ENCODE results near the gene ZNF611.
"Not testable (repeated sequence)": the region's sequence is repeated elsewhere in the genome, so short reads cannot be mapped to it uniquely, and the experiment has no call there.

ZNF611 gene

DNA sequence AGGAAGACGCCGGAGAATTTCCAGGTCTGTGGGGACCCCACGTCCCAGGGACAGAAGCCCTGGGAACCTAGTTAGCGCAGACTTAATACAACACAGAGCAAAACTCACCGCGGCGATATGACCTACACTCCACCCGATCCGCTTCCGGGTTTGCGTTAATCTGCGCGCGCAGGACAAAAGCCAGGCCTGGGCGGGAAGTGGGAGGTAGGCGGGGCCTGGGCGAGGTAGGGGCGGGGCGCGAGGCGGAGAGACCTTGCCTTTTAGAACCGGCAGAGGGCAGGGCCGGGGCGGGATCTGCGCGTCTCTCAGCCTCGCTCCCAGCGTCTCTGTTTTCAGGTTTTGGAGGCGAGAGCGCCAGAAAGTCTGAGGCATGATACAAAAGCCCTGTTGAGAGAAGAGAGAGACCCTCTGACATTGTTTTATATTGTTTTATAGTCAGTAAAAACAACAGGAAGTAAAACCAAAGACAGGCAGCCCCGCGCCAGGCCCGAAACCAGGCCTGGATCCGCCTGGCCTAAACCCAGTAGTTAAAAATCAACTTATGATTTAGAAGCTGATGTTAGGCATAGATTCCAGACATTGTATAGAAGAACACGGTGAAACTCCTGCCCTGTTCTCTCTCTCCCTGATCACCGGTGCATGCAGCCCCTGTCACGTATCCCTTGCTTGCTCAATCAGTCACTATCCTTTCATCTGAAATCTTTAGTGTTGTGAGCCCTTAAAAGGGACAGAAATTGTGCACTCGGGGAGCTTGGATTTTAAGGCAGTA, at the start of gene ZNF611:
TSS of gene ZNF611 (minus strand) at position 152 of the 769 bp plus-strand sequence. CDS start 19,150 bp downstream, outside the sequence.
- peak within 1 kb of the TSS; percentile 90 to 95 for H3K4me3 ChIP-seq (ENCODE audit: low read depth in 1 of 2, low read length in 2 of 2)
- H3K4me1 ChIP-seq (ENCODE audit: control insufficient read depth in 1 of 2, insufficient read depth in 2 of 2, low read length in 2 of 2) = peaks cover 0 to 7% of the 10 kb centered on the region in 2 donors
- no peaks in the 10 kb centered on the region for H3K9me3 ChIP-seq (ENCODE audit: control insufficient read depth in 1 of 2, low read length in 2 of 2)
- H3K27ac ChIP-seq (ENCODE audit: low read length) = peak within 1 kb of the TSS; percentile 93
- no peaks in the 10 kb centered on the region for H3K27me3 ChIP-seq (ENCODE audit: low read depth, low read length)
- no peaks in the 10 kb centered on the region for H3K36me3 ChIP-seq (ENCODE audit: control insufficient read depth in 1 of 2, insufficient read depth in 2 of 2, low read length in 2 of 2)

DNA sequence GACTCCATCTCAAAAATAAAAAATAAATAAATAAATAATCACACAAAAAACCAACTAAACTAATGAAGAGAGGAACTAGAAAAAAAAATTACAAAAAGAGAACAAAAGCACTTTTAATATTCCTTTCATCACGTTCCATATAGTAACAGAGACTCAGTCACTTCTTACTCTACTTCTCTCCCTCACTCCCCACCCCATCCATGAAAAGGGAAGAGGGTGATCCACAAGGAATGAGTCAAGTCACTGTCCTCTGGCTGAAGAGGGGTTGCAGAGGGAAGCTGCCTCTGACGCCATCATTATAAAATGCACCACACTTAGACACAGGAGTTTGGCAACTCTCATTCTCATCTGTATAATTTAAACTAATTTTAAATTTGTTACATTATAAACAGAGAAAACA, 48.0 kb upstream of the ZNF611 start:
- H3K27me3 ChIP-seq (ENCODE audit: low read depth, low read length); H3K4me1 ChIP-seq (ENCODE audit: control insufficient read depth in 1 of 2, insufficient read depth in 2 of 2, low read length in 2 of 2); H3K9me3 ChIP-seq (ENCODE audit: control insufficient read depth in 1 of 2, low read length in 2 of 2); H3K27ac ChIP-seq (ENCODE audit: low read length); H3K4me3 ChIP-seq (ENCODE audit: low read depth in 1 of 2, low read length in 2 of 2): not testable (repeated sequence)
- H3K36me3 ChIP-seq (ENCODE audit: control insufficient read depth in 1 of 2, insufficient read depth in 2 of 2, low read length in 2 of 2) = peaks cover 0 to 17% of the 10 kb centered on the region in 2 donors

DNA sequence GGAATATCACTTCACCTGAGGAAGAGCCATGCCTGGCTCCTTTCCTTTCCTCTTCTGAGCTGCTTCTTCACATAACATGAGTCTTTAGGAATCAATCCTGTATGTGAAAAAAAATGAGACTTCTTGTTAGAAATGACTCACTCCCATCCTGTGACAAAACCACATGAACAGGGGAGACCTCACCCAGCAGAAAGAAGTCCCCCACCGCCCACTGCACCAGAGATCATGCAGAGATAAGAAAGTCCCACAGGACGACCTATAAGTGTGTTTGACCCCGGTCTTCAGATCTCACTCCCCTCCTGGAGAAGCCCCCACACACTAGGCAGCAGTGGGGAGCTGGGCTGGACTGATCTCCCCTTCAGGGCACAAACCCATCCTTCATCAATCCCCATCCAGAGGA, 44.0 kb upstream of the ZNF611 start:
- no peaks in the 10 kb centered on the region for H3K4me1 ChIP-seq (ENCODE audit: control insufficient read depth in 1 of 2, insufficient read depth in 2 of 2, low read length in 2 of 2)
- no peaks in the 10 kb centered on the region for H3K9me3 ChIP-seq (ENCODE audit: control insufficient read depth in 1 of 2, low read length in 2 of 2)
- H3K4me3 ChIP-seq (ENCODE audit: low read depth in 1 of 2, low read length in 2 of 2) = no peak overlapping the region
- H3K27me3 ChIP-seq (ENCODE audit: low read depth, low read length) = no peaks in the 10 kb centered on the region
- no peak overlapping the region for H3K27ac ChIP-seq (ENCODE audit: low read length)
- peaks cover 0 to 34% of the 10 kb centered on the region in 2 donors for H3K36me3 ChIP-seq (ENCODE audit: control insufficient read depth in 1 of 2, insufficient read depth in 2 of 2, low read length in 2 of 2)

DNA sequence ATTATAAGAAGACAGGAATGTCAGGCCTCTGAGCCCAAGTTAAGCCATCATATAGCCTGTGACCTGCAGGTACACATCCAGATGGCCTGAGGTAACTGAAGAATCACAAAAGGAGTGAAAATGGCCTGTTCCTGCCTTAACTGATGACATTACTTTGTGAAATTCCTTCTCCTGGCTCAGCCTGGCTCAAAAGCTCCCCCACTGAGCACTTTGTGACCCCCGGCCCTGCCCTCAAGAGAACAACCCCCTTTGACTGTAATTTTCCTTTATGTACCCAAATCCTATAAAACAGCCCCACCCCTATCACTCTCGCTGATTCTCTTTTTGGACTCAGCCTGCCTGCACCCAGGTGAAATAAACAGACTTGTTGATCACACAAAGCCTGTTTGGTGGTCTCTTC, 21.6 kb upstream of the ZNF611 start:
- not testable (repeated sequence) for H3K9me3 ChIP-seq (ENCODE audit: control insufficient read depth in 1 of 2, low read length in 2 of 2); H3K4me1 ChIP-seq (ENCODE audit: control insufficient read depth in 1 of 2, insufficient read depth in 2 of 2, low read length in 2 of 2); H3K27ac ChIP-seq (ENCODE audit: low read length); H3K27me3 ChIP-seq (ENCODE audit: low read depth, low read length); H3K4me3 ChIP-seq (ENCODE audit: low read depth in 1 of 2, low read length in 2 of 2); H3K36me3 ChIP-seq (ENCODE audit: control insufficient read depth in 1 of 2, insufficient read depth in 2 of 2, low read length in 2 of 2)

DNA sequence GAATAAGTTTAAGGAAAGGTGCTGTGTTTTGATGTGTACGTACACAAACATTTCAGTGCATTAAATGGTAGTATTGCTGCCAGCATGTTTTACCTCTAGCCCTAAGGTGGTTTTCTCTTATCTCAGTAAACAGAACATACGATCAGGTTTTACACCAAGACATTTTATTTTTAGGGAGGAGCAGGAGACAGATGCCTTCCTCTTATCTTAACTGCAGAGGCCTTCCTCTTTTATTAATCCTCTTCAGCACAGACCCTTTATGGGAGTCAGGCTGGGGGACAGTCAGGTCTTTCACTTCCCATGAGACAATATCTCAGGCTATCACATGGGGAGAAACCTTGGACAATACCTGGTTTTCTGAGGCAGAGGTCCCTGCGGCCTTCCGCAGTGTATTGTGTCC, 14.9 kb upstream of the ZNF611 start:
- no peak overlapping the region for H3K27ac ChIP-seq (ENCODE audit: low read length)
- H3K27me3 ChIP-seq (ENCODE audit: low read depth, low read length) = no peaks in the 10 kb centered on the region
- H3K36me3 ChIP-seq (ENCODE audit: control insufficient read depth in 1 of 2, insufficient read depth in 2 of 2, low read length in 2 of 2) = no peaks in the 10 kb centered on the region
- H3K4me3 ChIP-seq (ENCODE audit: low read depth in 1 of 2, low read length in 2 of 2) = no peak overlapping the region
- no peaks in the 10 kb centered on the region for H3K4me1 ChIP-seq (ENCODE audit: control insufficient read depth in 1 of 2, insufficient read depth in 2 of 2, low read length in 2 of 2)
- no peaks in the 10 kb centered on the region for H3K9me3 ChIP-seq (ENCODE audit: control insufficient read depth in 1 of 2, low read length in 2 of 2)

DNA sequence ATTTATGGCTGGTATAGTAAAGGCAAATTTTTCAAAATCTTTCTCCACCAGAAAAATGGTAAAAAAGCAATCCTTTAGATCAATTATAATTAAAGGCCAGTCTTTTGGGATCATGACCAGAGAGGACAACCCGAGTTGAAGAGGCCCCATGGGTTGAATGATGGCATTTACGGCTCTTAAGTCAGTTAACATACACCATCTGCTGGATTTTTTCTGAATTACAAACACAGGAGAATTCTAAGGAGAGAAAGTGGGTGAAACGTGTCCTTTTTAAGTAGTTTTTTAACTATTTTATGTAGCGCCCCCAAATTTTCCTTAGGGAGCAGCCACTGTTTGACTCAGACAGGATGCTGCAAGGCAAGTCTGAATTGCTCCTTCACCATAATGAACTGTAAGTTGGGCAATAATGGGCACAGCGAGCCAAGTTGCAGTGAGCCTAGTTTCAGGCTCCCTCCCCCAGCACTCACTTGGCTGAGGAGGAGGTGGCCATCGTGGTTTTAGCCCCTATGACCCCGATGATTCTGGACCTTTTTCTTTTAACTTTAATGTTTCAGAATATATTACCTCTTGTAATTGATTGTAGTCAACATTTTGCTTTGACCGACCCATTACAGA, 13.6 kb upstream of the ZNF611 start:
- H3K4me3 ChIP-seq (ENCODE audit: low read depth in 1 of 2, low read length in 2 of 2) = no peak overlapping the region
- no peak overlapping the region for H3K27ac ChIP-seq (ENCODE audit: low read length)
- no peaks in the 10 kb centered on the region for H3K9me3 ChIP-seq (ENCODE audit: control insufficient read depth in 1 of 2, low read length in 2 of 2)
- no peaks in the 10 kb centered on the region for H3K36me3 ChIP-seq (ENCODE audit: control insufficient read depth in 1 of 2, insufficient read depth in 2 of 2, low read length in 2 of 2)
- no peaks in the 10 kb centered on the region for H3K4me1 ChIP-seq (ENCODE audit: control insufficient read depth in 1 of 2, insufficient read depth in 2 of 2, low read length in 2 of 2)
- no peaks in the 10 kb centered on the region for H3K27me3 ChIP-seq (ENCODE audit: low read depth, low read length)

DNA sequence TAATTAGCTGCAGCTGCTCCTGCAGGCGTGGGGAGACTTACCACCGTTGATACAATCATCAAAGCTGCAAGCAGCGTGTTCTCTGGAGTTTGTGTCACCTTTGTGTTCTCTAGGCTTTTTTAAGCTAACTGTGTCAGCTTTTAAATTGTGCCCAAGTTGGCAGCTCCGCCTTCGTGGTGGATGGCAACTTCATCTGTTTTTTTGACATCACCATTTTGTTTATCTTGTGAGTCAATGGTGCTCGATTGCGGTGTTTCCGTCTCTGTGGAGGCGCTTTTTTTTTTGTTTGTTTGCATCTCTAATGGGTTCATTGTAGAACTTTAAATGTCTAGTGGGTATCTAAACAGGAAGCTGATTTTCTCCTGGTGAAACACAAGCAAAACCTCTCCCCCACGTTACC, 11.1 kb upstream of the ZNF611 start:
- not testable (repeated sequence) for H3K4me3 ChIP-seq (ENCODE audit: low read depth in 1 of 2, low read length in 2 of 2); H3K36me3 ChIP-seq (ENCODE audit: control insufficient read depth in 1 of 2, insufficient read depth in 2 of 2, low read length in 2 of 2); H3K27me3 ChIP-seq (ENCODE audit: low read depth, low read length); H3K27ac ChIP-seq (ENCODE audit: low read length); H3K4me1 ChIP-seq (ENCODE audit: control insufficient read depth in 1 of 2, insufficient read depth in 2 of 2, low read length in 2 of 2); H3K9me3 ChIP-seq (ENCODE audit: control insufficient read depth in 1 of 2, low read length in 2 of 2)

DNA sequence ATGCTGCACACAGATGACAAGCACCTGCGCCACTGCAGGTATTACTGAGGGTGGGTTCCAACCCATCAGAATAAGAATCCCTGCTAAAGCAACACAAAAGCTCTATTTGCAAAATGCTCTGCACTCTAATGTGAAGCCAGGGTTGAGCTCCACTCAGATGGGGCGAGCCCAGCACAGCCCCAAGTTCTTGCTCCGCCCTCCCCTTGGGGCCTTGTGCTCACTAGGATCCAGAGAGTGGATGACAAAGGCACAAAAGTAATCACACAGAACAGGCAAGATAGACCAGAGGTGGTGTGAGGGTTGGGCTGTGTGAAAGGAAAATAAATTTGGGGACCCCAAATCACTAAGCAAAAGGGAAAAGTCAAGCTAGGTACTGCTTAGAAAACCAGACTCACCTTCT, 8.2 kb upstream of the ZNF611 start:
- Histone ChIP-seq H3K27ac (ENCODE audit: low read length) (no peak overlapping the region), H3K27me3 (ENCODE audit: low read depth, low read length) (no peaks in the 10 kb centered on the region), H3K9me3 (ENCODE audit: control insufficient read depth in 1 of 2, low read length in 2 of 2) (no peaks in the 10 kb centered on the region), H3K4me3 (ENCODE audit: low read depth in 1 of 2, low read length in 2 of 2) (no peak overlapping the region), H3K36me3 (ENCODE audit: control insufficient read depth in 1 of 2, insufficient read depth in 2 of 2, low read length in 2 of 2) (no peaks in the 10 kb centered on the region), H3K4me1 (ENCODE audit: control insufficient read depth in 1 of 2, insufficient read depth in 2 of 2, low read length in 2 of 2) (no peaks in the 10 kb centered on the region)

DNA sequence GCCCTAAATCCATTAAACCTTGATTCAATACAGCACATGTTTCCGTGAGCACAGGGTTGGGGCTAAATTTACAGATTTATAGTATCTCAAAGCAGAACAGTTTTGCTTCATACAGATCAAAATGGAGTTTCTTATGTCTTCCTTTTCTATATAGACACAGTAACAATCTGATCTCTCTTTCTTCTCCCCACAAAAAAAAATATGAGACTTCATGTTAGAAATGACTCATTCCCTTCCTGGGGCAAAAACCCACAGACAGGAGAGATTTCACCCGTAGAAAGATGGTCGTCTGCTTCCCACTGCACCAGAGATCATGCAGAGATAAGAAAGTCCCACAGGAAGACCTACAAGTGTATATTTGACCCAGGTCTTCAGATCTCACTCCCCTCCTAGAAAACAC, 7.7 kb upstream of the ZNF611 start:
- Histone ChIP-seq H3K27me3 (ENCODE audit: low read depth, low read length) (no peaks in the 10 kb centered on the region), H3K27ac (ENCODE audit: low read length) (no peak overlapping the region), H3K36me3 (ENCODE audit: control insufficient read depth in 1 of 2, insufficient read depth in 2 of 2, low read length in 2 of 2) (no peaks in the 10 kb centered on the region), H3K9me3 (ENCODE audit: control insufficient read depth in 1 of 2, low read length in 2 of 2) (no peaks in the 10 kb centered on the region), H3K4me1 (ENCODE audit: control insufficient read depth in 1 of 2, insufficient read depth in 2 of 2, low read length in 2 of 2) (no peaks in the 10 kb centered on the region), H3K4me3 (ENCODE audit: low read depth in 1 of 2, low read length in 2 of 2) (no peak overlapping the region)

DNA sequence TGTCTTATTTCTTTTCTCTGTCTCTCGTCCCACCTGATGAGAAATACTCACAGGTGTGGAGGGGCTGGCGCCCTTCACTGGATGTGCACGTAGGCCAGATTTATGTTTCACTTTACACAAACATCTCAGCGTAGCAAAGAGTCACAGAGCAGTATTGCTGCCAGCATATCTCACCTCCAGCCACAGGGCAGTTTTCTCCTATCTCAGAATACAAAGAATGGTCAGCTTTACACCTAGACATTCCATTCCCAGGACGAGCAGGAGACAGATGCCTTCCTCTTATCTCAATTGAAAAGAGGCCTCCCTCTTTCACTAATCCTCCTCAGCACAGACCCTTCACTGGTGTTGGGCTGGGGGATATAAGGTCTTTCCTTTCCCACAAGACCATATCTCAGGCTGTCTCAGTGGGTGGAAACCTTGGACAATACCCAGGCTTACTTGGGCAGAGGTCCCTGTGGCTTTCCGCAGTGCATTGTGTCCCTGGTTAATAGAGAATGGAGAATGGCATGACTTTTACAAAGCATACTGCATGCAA, 7.2 kb upstream of the ZNF611 start:
- no peaks in the 10 kb centered on the region for H3K36me3 ChIP-seq (ENCODE audit: control insufficient read depth in 1 of 2, insufficient read depth in 2 of 2, low read length in 2 of 2)
- no peaks in the 10 kb centered on the region for H3K9me3 ChIP-seq (ENCODE audit: control insufficient read depth in 1 of 2, low read length in 2 of 2)
- H3K27me3 ChIP-seq (ENCODE audit: low read depth, low read length) = no peaks in the 10 kb centered on the region
- H3K4me3 ChIP-seq (ENCODE audit: low read depth in 1 of 2, low read length in 2 of 2) = no peak overlapping the region
- no peak overlapping the region for H3K27ac ChIP-seq (ENCODE audit: low read length)
- no peaks in the 10 kb centered on the region for H3K4me1 ChIP-seq (ENCODE audit: control insufficient read depth in 1 of 2, insufficient read depth in 2 of 2, low read length in 2 of 2)

DNA sequence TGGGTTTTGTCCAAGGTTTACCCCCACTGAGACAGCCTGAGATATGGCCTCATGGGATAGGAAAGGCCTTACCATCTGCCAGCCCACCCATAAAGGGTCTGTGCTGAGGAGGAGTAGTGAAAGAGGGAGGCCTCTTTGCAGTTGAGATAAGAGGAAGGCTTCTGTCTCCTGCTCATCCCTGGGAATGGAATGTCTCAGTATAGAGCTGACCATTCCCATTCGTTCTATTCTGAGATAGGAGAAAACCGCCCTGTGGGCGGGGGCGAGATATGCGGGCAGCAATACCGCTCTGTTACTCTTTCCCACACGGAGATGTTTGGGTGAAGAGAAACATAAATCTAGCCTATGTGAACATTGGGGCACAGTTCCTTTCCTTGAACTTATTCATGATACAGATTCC, 6.5 kb upstream of the ZNF611 start:
- not testable (repeated sequence) for H3K4me1 ChIP-seq (ENCODE audit: control insufficient read depth in 1 of 2, insufficient read depth in 2 of 2, low read length in 2 of 2); H3K9me3 ChIP-seq (ENCODE audit: control insufficient read depth in 1 of 2, low read length in 2 of 2); H3K4me3 ChIP-seq (ENCODE audit: low read depth in 1 of 2, low read length in 2 of 2)

DNA sequence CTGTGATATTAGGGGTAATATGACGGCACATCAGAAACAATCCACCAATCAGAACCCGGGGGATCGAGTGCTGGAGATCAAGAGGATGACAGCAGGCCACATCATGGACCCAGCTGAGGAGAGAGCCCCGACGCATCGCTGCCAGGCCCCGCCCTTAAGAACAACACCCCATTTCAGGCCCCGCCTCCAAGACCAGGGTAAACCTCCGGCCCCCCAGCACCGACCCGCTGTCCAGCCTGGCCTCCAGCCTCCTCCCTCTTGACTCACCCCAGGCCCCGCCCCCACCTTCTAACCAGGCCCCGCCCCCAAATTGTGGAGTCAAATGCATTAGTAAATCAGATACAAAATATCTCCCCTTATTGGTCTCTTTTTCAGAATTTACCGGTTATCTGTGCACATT, 4.7 kb upstream of the ZNF611 start:
- Histone ChIP-seq H3K4me3 (ENCODE audit: low read depth in 1 of 2, low read length in 2 of 2) (no peak overlapping the region), H3K9me3 (ENCODE audit: control insufficient read depth in 1 of 2, low read length in 2 of 2) (no peaks in the 10 kb centered on the region), H3K27me3 (ENCODE audit: low read depth, low read length) (no peaks in the 10 kb centered on the region), H3K36me3 (ENCODE audit: control insufficient read depth in 1 of 2, insufficient read depth in 2 of 2, low read length in 2 of 2) (no peaks in the 10 kb centered on the region), H3K4me1 (ENCODE audit: control insufficient read depth in 1 of 2, insufficient read depth in 2 of 2, low read length in 2 of 2) (no peaks in the 10 kb centered on the region), H3K27ac (ENCODE audit: low read length) (no peak overlapping the region)

More for the DNA sequence above, 6.5 kb upstream of the ZNF611 start:
- not testable (repeated sequence) for H3K36me3 ChIP-seq (ENCODE audit: control insufficient read depth in 1 of 2, insufficient read depth in 2 of 2, low read length in 2 of 2); H3K27ac ChIP-seq (ENCODE audit: low read length); H3K27me3 ChIP-seq (ENCODE audit: low read depth, low read length)
